ENCODE measurements around the gene ZBTB9.

GRCh38 chr6:33417128-33417902, 37.1 kb upstream of the ZBTB9 start:
- TF ChIP-seq, protein P1, sequence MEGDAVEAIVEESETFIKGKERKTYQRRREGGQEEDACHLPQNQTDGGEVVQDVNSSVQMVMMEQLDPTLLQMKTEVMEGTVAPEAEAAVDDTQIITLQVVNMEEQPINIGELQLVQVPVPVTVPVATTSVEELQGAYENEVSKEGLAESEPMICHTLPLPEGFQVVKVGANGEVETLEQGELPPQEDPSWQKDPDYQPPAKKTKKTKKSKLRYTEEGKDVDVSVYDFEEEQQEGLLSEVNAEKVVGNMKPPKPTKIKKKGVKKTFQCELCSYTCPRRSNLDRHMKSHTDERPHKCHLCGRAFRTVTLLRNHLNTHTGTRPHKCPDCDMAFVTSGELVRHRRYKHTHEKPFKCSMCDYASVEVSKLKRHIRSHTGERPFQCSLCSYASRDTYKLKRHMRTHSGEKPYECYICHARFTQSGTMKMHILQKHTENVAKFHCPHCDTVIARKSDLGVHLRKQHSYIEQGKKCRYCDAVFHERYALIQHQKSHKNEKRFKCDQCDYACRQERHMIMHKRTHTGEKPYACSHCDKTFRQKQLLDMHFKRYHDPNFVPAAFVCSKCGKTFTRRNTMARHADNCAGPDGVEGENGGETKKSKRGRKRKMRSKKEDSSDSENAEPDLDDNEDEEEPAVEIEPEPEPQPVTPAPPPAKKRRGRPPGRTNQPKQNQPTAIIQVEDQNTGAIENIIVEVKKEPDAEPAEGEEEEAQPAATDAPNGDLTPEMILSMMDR (IDR thresholded peaks at IDR 0.05), result no peak
- TF ChIP-seq POLR2A (IDR thresholded peaks at IDR 0.05), result no peak

Data from vagina (tissue), 2 donors.